Activated CD8-positive, alpha-beta T cell treated with anti-CD3 and anti-CD28 coated beads for 36 hours (primary cell): ENCODE data around the gene LIPJ. TPM values are rescaled to one million over a fixed set of nuclear protein-coding genes. Genes with fewer than 3 reads are reported as not detected.

Source experiments
- ATAC-seq: fragments of 200-7000 bp; cut with Tn5 transposase; one replicate; pipeline ENCODE4 v1.10.0; 2021; ENCODE audit warnings: mild to moderate bottlenecking, moderate library complexity
- CTCF ChIA-PET: fragments of 350-600 bp; sonication (Branson Sonifier 250); formaldehyde crosslinking; loops from one replicate; lab custom pipeline; 2021; ENCODE audit warnings: antibody characterized with exemption; lab: Charles Lee
- POLR2A ChIA-PET: fragments of 350-600 bp; sonication (Branson Sonifier 250); formaldehyde crosslinking; loops from one replicate; lab custom pipeline; 2021; ENCODE audit warnings: antibody characterized with exemption; lab: Charles Lee
- DNase-seq: peaks from one replicate; pipeline ENCODE4 v3.0.0-alpha.2; 2020
- H3K27ac Mint-ChIP-seq: one replicate; pipeline ENCODE4 v1.8.0; 2021; ENCODE audit warnings: mild to moderate bottlenecking, mixed read lengths
- H3K27me3 Mint-ChIP-seq: one replicate; pipeline ENCODE4 v1.8.0; 2021; ENCODE audit warnings: mixed read lengths
- H3K36me3 Mint-ChIP-seq: one replicate; pipeline ENCODE4 v1.8.0; 2021; ENCODE audit warnings: low read depth, mixed read lengths
- H3K4me1 Mint-ChIP-seq: one replicate; pipeline ENCODE4 v1.8.0; 2021; ENCODE audit warnings: low read depth, mixed read lengths
- H3K4me3 Mint-ChIP-seq: one replicate; pipeline ENCODE4 v1.8.0; 2021; ENCODE audit warnings: mild to moderate bottlenecking, moderate library complexity, mixed read lengths
- H3K9me3 Mint-ChIP-seq: one replicate; pipeline ENCODE4 v1.8.0; 2021; ENCODE audit warnings: mixed read lengths
- CTCF ChIP-seq: fragments of 200-600 bp; IDR thresholded peaks from one replicate; pipeline ENCODE4 v1.8.0; 2022; ENCODE audit warnings: antibody characterized with exemption, mild to moderate bottlenecking
- intact Hi-C: fragments of 100-400 bp; cut with micrococcal nuclease; formaldehyde crosslinking; loops from one replicate; pipeline ENCODE4 v1.10.0; 2022
- total RNA-seq, 2 experiments: library from RNA; stranded (reverse); gene quantifications; one replicate each; pipeline ENCODE4 v1.2.3, GENCODE V29; 2021

Gene LIPJ
- total RNA-seq, 2 experiments from 2014 or later, result not detected

- ChIA-PET CTCF (interaction anchor here (0.7 kb wide), 1 partner anchor 23 kb away, joined by 3 read pairs; no protein-coding TSS in a partner anchor), POLR2A (no interaction called here)
- no peak overlapping the region for H3K27ac Mint-ChIP-seq
- H3K27me3 Mint-ChIP-seq, result no peaks in the 10 kb centered on the region
- DNase-seq (no peak), ATAC-seq (no peak)
- no peaks in the 10 kb centered on the region for H3K9me3 Mint-ChIP-seq
- TF ChIP-seq CTCF, result no peak
- H3K36me3 Mint-ChIP-seq, result no peaks in the 10 kb centered on the region
- intact Hi-C loops, result no loop called here
- H3K4me3 Mint-ChIP-seq, result no peak overlapping the region
- H3K4me1 Mint-ChIP-seq, result no peaks in the 10 kb centered on the region
Measured at GRCh38 chr10:88542522-88542921, 44.0 kb upstream of the LIPJ start.

GRCh38 chr10:88544140-88544870, 42.3 kb upstream of the LIPJ start:
- Mint-ChIP-seq H3K4me1 (no peaks in the 10 kb centered on the region), H3K27me3 (no peaks in the 10 kb centered on the region), H3K27ac (no peak overlapping the region), H3K9me3 (no peaks in the 10 kb centered on the region), H3K4me3 (no peak overlapping the region), H3K36me3 (no peaks in the 10 kb centered on the region)
- intact Hi-C loops, result no loop called here
- no peak for ATAC-seq
- DNase-seq, result no peak
- CTCF ChIA-PET, result interaction anchor here (0.6 to 1.5 kb wide), 2 partner anchors 8 to 25 kb away, joined by 3 read pairs; no protein-coding TSS in a partner anchor
- TF ChIP-seq CTCF, result no peak
- POLR2A ChIA-PET, result no interaction called here

GRCh38 chr10:88545359-88545758, 41.2 kb upstream of the LIPJ start:
- POLR2A ChIA-PET, result no interaction called here
- H3K9me3 Mint-ChIP-seq, result no peaks in the 10 kb centered on the region
- ATAC-seq, result no peak
- H3K4me3 Mint-ChIP-seq, result no peak overlapping the region
- intact Hi-C loops, result no loop called here
- no peaks in the 10 kb centered on the region for H3K27me3 Mint-ChIP-seq
- TF ChIP-seq CTCF, result no peak
- H3K4me1 Mint-ChIP-seq, result no peaks in the 10 kb centered on the region
- H3K36me3 Mint-ChIP-seq, result no peaks in the 10 kb centered on the region
- CTCF ChIA-PET, result no interaction called here
- no peak overlapping the region for H3K27ac Mint-ChIP-seq
- DNase-seq, result no peak

- Mint-ChIP-seq H3K36me3 (no peaks in the 10 kb centered on the region), H3K27ac (no peak overlapping the region), H3K27me3 (no peaks in the 10 kb centered on the region), H3K9me3 (no peaks in the 10 kb centered on the region), H3K4me1 (no peaks in the 10 kb centered on the region), H3K4me3 (no peak overlapping the region)
- ChIA-PET CTCF (no interaction called here), POLR2A (no interaction called here)
- ATAC-seq (no peak), DNase-seq (no peak)
- no peak for TF ChIP-seq CTCF
- intact Hi-C loops, result no loop called here
Measured at GRCh38 chr10:88546497-88546896, 40.1 kb upstream of the LIPJ start.

- H3K27ac Mint-ChIP-seq, result no peak overlapping the region
- intact Hi-C loops, result loop anchor here (5.0 to 10.0 kb wide), 3 partner anchors 166 to 699 kb away; no protein-coding TSS in a partner anchor
- no peaks in the 10 kb centered on the region for H3K27me3 Mint-ChIP-seq
- peaks cover 4% of the 10 kb centered on the region for H3K4me1 Mint-ChIP-seq
- DNase-seq (no peak), ATAC-seq (no peak)
- H3K4me3 Mint-ChIP-seq, result no peak overlapping the region
- TF ChIP-seq CTCF, result no peak
- H3K9me3 Mint-ChIP-seq, result no peaks in the 10 kb centered on the region
- ChIA-PET POLR2A (no interaction called here), CTCF (interaction anchor here (0.8 to 2.5 kb wide), 6 partner anchors 10 to 692 kb away, joined by 3 to 10 read pairs (median 4); no protein-coding TSS in a partner anchor)
- no peaks in the 10 kb centered on the region for H3K36me3 Mint-ChIP-seq
Measured at GRCh38 chr10:88551246-88551645, 35.3 kb upstream of the LIPJ start.
